ENCODE data around the gene RCCD1. TPM values are rescaled to one million over a fixed set of nuclear protein-coding genes. Genes with fewer than 3 reads are reported as not detected.

RCCD1 gene
- polyA plus RNA-seq, 1 donor from 2014 or later = 4.5 TPM

- peak overlapping the region; percentile 94 for H3K4me3 ChIP-seq (ENCODE audit: low read length)
- no peak overlapping the region for H3K27ac ChIP-seq (ENCODE audit: low read length)
Measured at GRCh38 chr15:90936823-90937222, 17.9 kb upstream of the RCCD1 start.

GRCh38 chr15:90938261-90938660, 16.4 kb upstream of the RCCD1 start:
- Histone ChIP-seq H3K9me2 (ENCODE audit: insufficient read depth, low read length) (no peaks in the 10 kb centered on the region), H2AFZ (ENCODE audit: low read depth, low read length) (no peak overlapping the region), H3K4me3 (ENCODE audit: low read length) (no peak overlapping the region), H3K9ac (ENCODE audit: low read length) (no peak overlapping the region), H3K9me3 (ENCODE audit: low read length) (no peaks in the 10 kb centered on the region), H3K79me2 (replicated peaks; ENCODE audit: insufficient read depth, low read length) (peaks cover 16% of the 10 kb centered on the region), H3K27ac (ENCODE audit: low read length) (no peak overlapping the region), H3F3A (ENCODE audit: insufficient read depth, low read length, poor library complexity, severe bottlenecking) (no peaks in the 10 kb centered on the region), H3K4me2 (ENCODE audit: low read length) (no peak overlapping the region), H3K36me3 (ENCODE audit: insufficient read depth, low read length) (peaks cover 13% of the 10 kb centered on the region), H3K27me3 (ENCODE audit: insufficient read depth, low read depth, low read length) (no peaks in the 10 kb centered on the region), H4K20me1 (ENCODE audit: insufficient read depth) (no peaks in the 10 kb centered on the region)
- TF ChIP-seq EP300 (conservative IDR thresholded peaks at IDR 0.05; ENCODE audit: poor library complexity, severe bottlenecking) = no peak
- TF ChIP-seq EZH2 (IDR thresholded peaks at IDR 0.05; ENCODE audit: borderline replicate concordance, insufficient read depth, low read length, poor library complexity, severe bottlenecking) = no peak
- no peak for TF ChIP-seq TAF1 (IDR thresholded peaks at IDR 0.05; ENCODE audit: low read depth)
- no peak for TF ChIP-seq POLR2AphosphoS5 (IDR thresholded peaks at IDR 0.05)
- TF ChIP-seq SMC3 (conservative IDR thresholded peaks at IDR 0.05; ENCODE audit: poor library complexity) = no peak
- no peak for TF ChIP-seq REST (IDR thresholded peaks at IDR 0.05; ENCODE audit: borderline replicate concordance)
- no peak for TF ChIP-seq CTCF (IDR thresholded peaks at IDR 0.05; ENCODE audit: poor library complexity, severe bottlenecking)

More at GRCh38 chr15:90936823-90937222, 17.9 kb upstream of the RCCD1 start:
- H3K9ac ChIP-seq (ENCODE audit: low read length) = no peak overlapping the region
- H3K9me3 ChIP-seq (ENCODE audit: low read length) = no peaks in the 10 kb centered on the region
- H3F3A ChIP-seq (ENCODE audit: insufficient read depth, low read length, poor library complexity, severe bottlenecking) = no peaks in the 10 kb centered on the region
- peaks cover 4% of the 10 kb centered on the region for H3K36me3 ChIP-seq (ENCODE audit: insufficient read depth, low read length)
- H3K9me2 ChIP-seq (ENCODE audit: insufficient read depth, low read length) = no peaks in the 10 kb centered on the region
- no peak overlapping the region for H2AFZ ChIP-seq (ENCODE audit: low read depth, low read length)
- H4K20me1 ChIP-seq (ENCODE audit: insufficient read depth) = no peaks in the 10 kb centered on the region
- no peak overlapping the region for H3K4me2 ChIP-seq (ENCODE audit: low read length)
- peaks cover 16% of the 10 kb centered on the region for H3K79me2 ChIP-seq (replicated peaks; ENCODE audit: insufficient read depth, low read length)
- H3K27me3 ChIP-seq (ENCODE audit: insufficient read depth, low read depth, low read length) = no peaks in the 10 kb centered on the region
- TF ChIP-seq TAF1 (IDR thresholded peaks at IDR 0.05; ENCODE audit: low read depth) (no peak), SMC3 (conservative IDR thresholded peaks at IDR 0.05; ENCODE audit: poor library complexity) (no peak), POLR2AphosphoS5 (IDR thresholded peaks at IDR 0.05) (no peak), MXI1 (conservative IDR thresholded peaks at IDR 0.05; ENCODE audit: poor library complexity, severe bottlenecking) (no peak), RAD21 (conservative IDR thresholded peaks at IDR 0.05) (no peak), EZH2 (IDR thresholded peaks at IDR 0.05; ENCODE audit: borderline replicate concordance, insufficient read depth, low read length, poor library complexity, severe bottlenecking) (no peak), REST (IDR thresholded peaks at IDR 0.05; ENCODE audit: borderline replicate concordance) (no peak), EP300 (conservative IDR thresholded peaks at IDR 0.05; ENCODE audit: poor library complexity, severe bottlenecking) (no peak), CTCF (IDR thresholded peaks at IDR 0.05; ENCODE audit: poor library complexity, severe bottlenecking) (no peak)

All from neural cell (in vitro differentiated cells).